22Rv1 (cell line): ENCODE results near the gene AJM1.

Source experiments
- CTCF ChIP-seq: fragments of 450-650 bp; IDR thresholded peaks from 2 replicates; pipeline ENCODE4 v1.5.1; 2017; ENCODE audit warnings: mild to moderate bottlenecking
- ZFX ChIP-seq: fragments of 450-650 bp; IDR thresholded peaks from 2 replicates; pipeline ENCODE4 v1.6.1; 2017; ENCODE audit warnings: antibody characterized with exemption, borderline replicate concordance

- no peak for TF ChIP-seq CTCF
- TF ChIP-seq ZFX = no peak
Observed at GRCh38 chr9:136875155-136875554, 32.9 kb downstream of the AJM1 start.
